ENCODE measurements around the gene CABP2.

The CABP2 gene

GRCh38 chr11:67472882-67473281, 50.4 kb downstream of the CABP2 start:
- no peak for DNase-seq (ENCODE audit: low read depth)

GRCh38 chr11:67470337-67471002, 52.8 kb downstream of the CABP2 start:
- no peak for DNase-seq (ENCODE audit: low read depth)

GRCh38 chr11:67469508-67469811, 53.8 kb downstream of the CABP2 start:
- DNase-seq (ENCODE audit: low read depth), result no peak

All from fibroblast of the conjunctiva (primary cell).